Middle frontal gyrus (tissue), 1 donor: ENCODE measurements around the gene FCRL2.
"Not testable (repeated sequence)": the region's sequence is repeated elsewhere in the genome, so short reads cannot be mapped to it uniquely, and the experiment has no call there.

Experiments used
- DNase-seq: peaks from one replicate; pipeline ENCODE4 v3.0.0-alpha.2; 2015; ENCODE audit warnings: low spot score; ENCODE audit errors: extremely low spot score

The FCRL2 gene

GRCh38 chr1:157753611-157754010 lies 23.3 kb downstream of the FCRL2 start:
- no peak for DNase-seq

DNA sequence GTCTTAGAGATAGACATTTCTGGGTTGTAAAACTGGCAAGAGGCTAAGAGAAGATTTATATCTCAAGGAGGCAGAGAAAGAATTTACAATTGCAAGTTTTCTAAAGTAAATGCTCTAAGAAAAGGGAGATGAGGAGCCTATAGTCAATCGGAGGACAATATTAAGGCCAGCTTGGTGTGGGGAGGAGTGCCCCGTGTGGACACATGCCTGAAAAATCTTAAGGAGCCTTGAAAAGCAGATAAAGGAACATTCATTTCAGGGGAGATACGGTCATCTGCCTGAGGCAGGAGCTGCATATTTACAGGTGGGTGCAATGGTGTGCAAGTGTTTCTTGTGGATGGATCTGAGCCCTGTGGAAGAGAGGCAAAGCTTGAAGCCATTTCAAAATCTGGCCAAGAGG lies 25.6 kb downstream of the FCRL2 start:
- no peak for DNase-seq

DNA sequence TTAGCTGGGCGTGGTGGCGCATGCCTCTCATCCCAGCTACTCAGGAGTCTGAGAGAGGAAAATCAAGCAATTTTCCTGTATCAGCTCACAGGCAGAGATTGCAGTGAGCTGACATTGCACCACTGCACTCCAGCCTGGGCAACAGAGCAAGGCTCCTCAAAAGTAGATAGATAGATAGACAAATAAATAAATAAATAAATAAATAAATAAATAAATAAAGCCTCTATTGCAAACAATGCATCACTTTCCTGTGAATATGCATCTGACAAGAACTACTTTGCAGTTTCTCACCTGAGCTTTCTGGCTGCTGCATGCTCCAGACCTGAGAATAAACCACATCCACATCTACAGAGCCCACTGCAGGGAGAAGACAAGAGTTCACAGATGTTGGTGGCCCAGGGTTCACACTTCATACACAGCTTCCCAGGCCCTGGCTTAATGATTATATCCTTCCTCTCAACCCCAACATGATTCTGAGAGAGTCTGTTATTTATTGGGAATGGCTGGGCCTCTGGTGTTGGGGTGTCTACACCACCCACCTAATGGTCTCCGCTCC lies 28.6 kb downstream of the FCRL2 start:
- no peak for DNase-seq

- DNase-seq, result no peak
These were observed 37.6 kb downstream of the FCRL2 start for GRCh38 chr1:157739229-157739901.

GRCh38 chr1:157735991-157736390 lies 40.9 kb downstream of the FCRL2 start:
- DNase-seq, result not testable (repeated sequence)

GRCh38 chr1:157734321-157734720 lies 42.6 kb downstream of the FCRL2 start:
- no peak for DNase-seq

DNA sequence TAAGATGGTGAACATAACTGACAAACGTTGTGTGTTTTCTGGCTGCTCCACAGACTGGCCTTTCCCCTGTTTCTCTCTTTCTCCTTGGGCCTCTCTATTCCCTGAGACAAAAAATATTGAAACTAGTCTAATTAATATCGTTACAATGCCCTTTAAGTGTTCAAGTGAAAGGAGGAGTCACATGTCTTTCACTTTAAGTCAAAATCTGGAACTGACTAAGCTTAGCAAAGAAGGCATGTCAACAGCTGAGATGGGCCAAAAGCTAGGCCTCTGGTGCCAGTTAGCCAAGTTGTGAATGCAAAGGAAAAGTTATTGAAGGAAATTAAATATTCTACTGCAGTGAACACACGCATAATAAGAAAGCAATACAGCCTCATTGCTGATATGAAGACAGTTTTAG lies 44.2 kb downstream of the FCRL2 start:
- DNase-seq, result no peak

GRCh38 chr1:157725221-157725577 lies 51.7 kb downstream of the FCRL2 start:
- no peak for DNase-seq

DNA sequence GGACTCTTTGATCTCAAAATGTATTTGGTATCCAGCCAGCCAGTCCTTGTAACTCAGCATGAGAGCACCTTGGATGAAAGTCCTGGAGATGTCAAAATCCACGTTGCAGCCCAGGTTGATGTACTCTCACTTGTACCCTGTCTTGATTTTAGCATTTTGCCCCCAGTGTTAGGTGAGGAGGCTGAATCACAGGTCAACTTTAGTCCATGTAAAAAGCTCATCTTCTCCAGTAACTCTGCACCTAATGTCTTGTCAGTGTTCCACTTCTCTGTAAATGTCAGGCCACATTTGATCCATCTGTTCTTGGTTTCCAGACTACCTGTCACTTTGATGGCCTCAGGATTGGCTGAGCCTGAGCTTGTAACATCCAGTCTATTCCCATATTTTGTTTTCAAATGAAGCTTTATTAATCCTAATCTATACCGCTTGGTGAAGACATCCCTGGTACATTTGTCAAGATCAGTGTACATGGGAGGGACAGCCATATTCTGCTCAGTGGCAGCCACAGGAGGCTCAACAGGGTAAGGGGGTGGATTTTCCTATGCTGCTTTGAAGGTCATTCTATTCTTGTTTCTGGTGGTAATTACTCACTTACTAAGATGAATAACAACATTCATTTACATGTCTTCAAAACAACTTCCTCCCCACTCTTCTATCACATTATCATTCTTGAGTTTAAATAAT lies 52.3 kb downstream of the FCRL2 start:
- DNase-seq, result no peak

DNA sequence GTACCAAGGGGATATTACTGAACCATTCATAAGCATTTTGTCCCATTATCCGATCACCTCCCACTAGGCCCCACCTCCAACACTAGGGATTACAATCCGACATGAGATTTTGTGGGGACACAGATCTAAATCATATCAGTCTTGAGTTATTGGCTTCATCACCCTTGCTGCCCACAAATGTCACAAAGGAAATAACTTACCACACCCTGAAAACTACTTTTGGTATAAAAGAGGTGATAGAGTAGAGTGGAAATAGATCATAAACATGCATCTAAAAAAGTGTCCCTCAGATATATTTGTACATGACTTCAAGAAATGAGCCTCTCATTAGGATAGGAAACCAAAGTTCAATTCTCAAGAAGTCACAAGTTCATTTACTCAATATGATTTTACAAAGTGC lies 53.8 kb downstream of the FCRL2 start:
- no peak for DNase-seq

DNA sequence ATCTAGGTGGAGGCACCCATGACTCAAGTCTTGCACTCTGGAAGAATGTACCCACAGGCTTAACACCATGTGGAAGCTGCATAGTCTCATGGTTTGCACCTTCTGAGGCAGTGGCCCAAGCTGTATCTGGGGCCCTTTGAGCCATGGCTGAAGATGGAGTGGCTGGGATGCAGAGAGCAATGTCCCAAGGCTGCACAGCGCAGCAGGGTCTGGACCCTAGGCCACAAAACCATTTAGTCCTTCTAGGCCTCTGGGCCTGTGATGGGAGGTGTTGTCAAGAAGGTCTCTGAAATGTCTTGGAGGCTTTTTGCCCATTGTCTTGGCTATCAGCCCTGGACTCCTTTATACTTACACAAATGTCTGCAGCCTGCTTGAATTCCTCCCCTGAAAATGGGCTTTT lies 54.9 kb downstream of the FCRL2 start:
- no peak for DNase-seq

DNA sequence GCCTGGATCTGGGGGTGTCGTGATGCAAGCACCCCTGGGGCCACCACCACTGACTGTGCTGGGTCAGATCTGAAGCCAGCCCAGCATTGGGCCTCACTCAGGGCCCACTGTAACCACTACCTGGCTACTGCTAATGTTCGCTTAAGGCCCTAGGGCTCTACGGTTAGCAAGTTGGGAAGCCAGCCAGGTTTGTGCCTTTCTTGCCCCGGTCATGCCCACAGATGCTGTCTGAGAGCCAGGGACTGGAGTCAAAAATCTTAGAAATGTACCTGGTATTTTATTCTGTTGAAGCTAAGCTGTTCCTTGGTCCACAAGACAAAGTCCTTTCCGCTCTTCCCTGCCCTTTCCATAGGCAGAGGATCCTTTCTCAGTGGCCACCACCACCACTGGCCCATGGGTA lies 61.2 kb downstream of the FCRL2 start:
- no peak for DNase-seq

- no peak for DNase-seq
These were observed 65.1 kb downstream of the FCRL2 start for GRCh38 chr1:157711802-157712201.

DNA sequence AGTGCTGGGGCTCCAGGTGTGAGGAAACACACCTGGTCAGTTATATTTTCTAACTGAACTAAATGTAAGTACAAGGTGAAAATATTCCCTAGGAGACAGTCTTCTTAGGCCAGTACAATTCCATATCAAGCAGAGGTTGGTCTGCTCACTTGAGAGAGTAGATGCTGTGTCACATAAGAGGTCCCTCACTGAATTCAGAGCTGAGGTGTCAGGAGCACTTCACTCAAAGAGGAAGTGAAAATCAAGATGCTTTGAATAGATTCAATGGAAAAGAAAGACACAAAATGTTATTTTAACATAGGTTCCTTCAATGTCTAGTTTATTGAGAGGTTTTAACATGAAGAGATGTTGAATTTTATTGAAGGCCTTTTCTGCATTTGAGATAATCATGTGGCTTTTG lies 72.1 kb downstream of the FCRL2 start:
- DNase-seq, result no peak

- no peak for DNase-seq
These were observed 73.0 kb downstream of the FCRL2 start for GRCh38 chr1:157703981-157704380.

DNA sequence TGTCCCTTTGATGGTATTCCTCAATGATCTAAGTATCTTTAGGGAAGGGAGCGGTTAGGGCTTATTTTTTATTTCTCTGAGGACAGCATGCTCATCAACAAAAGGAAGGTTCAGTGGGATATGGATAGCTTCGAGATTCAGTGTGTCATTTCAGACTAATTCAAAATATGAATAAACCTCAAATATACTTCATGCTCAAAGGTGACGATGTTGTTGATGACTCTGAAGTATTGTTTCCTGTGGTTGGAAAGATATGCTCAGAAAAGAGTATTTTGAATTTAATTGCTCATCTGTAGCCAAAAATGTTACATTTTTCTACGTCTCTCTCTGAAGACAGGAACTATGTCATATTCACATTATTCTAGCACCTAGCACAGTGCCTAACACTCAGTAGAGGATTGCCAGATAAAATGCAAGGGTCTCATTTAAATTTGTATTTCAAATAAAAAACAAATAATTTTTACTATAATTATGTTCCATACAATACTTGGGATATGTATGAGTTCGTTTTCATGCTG lies 74.6 kb downstream of the FCRL2 start:
- DNase-seq, result no peak

DNA sequence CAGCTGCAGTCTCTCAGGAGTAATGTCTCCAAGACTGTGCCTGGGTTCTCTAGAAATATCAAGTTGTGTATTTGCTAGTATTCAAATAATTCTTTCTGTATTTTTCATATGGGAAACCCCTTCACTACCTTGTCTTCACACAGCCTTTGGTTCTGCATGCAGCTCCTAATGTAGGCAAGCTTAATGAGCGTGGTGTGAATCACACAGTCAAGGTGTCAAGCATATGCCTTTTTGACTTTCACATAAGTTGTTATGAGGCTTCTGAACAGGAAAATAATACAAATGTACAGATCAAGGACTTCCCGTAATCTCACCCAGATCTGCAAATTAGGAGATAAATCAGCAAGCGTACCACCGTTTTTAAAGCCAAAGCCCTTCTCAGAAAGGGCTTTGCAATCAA lies 76.2 kb downstream of the FCRL2 start, which contains the start of gene FCRL3:
TSS of gene FCRL3 (minus strand) at position 38 of the 400 bp plus-strand sequence. CDS start 280 bp downstream, outside the sequence.
- no peak for DNase-seq

DNA sequence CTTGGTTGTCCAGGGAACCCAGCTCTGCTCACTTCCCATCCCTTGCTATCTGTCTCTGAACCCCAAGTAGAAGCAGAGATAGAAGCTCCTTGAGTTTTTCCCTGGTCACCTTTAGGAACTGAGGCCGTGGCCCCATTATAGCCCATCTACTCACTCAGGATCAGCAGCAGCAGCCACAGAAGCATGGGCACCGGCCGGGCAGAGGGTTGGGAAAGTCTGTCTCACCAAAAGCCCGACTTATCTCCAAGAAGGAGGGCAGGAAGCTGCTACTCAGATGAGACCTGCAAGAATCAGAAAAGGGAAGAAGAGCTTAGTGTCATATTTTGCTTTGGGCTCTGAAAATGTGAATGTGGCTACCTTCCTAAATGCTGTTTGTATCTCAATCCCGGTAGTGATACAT lies 76.6 kb downstream of the FCRL2 start:
- no peak for DNase-seq

- DNase-seq, result no peak
These were observed 79.0 kb downstream of the FCRL2 start for GRCh38 chr1:157697781-157698569.

DNA sequence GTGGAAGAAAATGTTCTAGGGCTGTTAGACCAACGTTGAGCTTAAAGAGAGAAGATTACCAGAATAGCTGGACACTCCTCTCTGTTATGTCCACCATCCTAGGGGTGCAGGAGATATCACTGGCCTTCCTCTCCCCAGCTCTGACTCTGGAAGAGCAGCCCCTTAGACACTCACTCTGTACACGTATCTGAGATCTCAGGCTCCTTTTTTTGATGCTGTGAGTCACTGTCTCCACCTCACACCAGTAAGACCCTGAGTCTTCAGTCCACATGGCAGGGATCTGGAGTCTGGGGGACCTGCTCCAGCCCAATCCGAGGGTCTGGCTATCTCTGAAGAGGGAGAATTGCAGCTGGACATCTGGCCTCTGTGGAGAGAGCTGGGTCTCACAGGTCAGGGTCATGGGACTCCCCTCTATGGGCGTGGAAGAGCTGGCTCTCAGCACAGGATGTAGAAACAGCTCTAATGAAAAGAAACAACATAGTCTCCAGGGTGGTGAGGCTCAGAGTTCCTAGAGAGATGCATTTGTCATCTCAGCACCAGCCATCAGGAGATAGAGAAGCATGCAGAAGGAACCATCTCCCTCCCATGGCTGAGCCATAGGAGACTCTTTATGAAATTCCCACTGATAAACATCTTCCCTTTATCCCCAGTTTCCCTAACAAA lies 79.8 kb downstream of the FCRL2 start:
- DNase-seq, result no peak
